Gastrocnemius medialis (tissue), 4 donors: Measurements from ENCODE around the gene MAN2C1. TPM values are rescaled to one million over a fixed set of nuclear protein-coding genes. Genes with fewer than 3 reads are reported as not detected.

Experiments
- ATAC-seq, 2 donors: fragments of 150-250 bp; one replicate each; pipeline ENCODE4 v1.9.1; 2016
- DNase-seq, 2 donors: peaks; one replicate each; pipeline ENCODE4 v3.0.0-alpha.2; 2019
- H3K27ac ChIP-seq, 4 donors: fragments of 200-600 bp; sonication (generic); 1 replicate in 1 of 4; 2 replicates in 3 of 4; pipeline ENCODE4 v1.5.1; 2016 to 2018; ENCODE audit warnings: mild to moderate bottlenecking in 2 of 4, moderate library complexity in 1 of 4
- H3K27me3 ChIP-seq, 3 donors: fragments of 200-600 bp; sonication (generic) in 2 of 3; 1 replicate in 1 of 3; 2 replicates in 2 of 3; pipeline versions ENCODE4 v1.5.1 to v1.6.0; 2016 to 2019; ENCODE audit warnings: mild to moderate bottlenecking in 1 of 3, moderate library complexity in 1 of 3
- H3K36me3 ChIP-seq, 2 donors: fragments of 200-600 bp; sonication (generic) in 1 of 2; one replicate each; pipeline ENCODE4 v1.5.1; 2017 to 2018
- H3K4me1 ChIP-seq, 2 donors: fragments of 200-600 bp; sonication (generic) in 1 of 2; one replicate each; pipeline ENCODE4 v1.5.1; 2016 to 2017; ENCODE audit warnings: mild to moderate bottlenecking in 2 of 2
- H3K4me3 ChIP-seq, 4 donors: fragments of 200-600 bp; sonication (generic) in 3 of 4; 1 replicate in 1 of 4; 2 replicates in 3 of 4; pipeline ENCODE4 v1.5.1; 2016 to 2019; ENCODE audit warnings: mild to moderate bottlenecking in 2 of 4
- H3K9me3 ChIP-seq, 3 donors: fragments of 200-600 bp; sonication (generic) in 2 of 3; 1 replicate in 1 of 3; 2 replicates in 2 of 3; pipeline ENCODE4 v1.5.1; 2016 to 2019
- POLR2A ChIP-seq, 2 donors: fragments of 450-650 bp; IDR thresholded peaks; one replicate each; pipeline ENCODE4 v1.6.1; 2017; ENCODE audit warnings: antibody characterized with exemption in 2 of 2, mild to moderate bottlenecking in 2 of 2, moderate library complexity in 2 of 2
- in situ Hi-C, 4 donors: fragments of 200-750 bp; cut with MboI; loops; one replicate each; pipeline versions ENCODE4 v1.15.0 to v1.8.0; 2017; ENCODE audit warnings: low sequenced_read_pairs in 4 of 4
- intact Hi-C: fragments of 100-400 bp; cut with DNase I; formaldehyde crosslinking; loops from one replicate; pipeline ENCODE4 v1.15.1; 2023; ENCODE audit warnings: low total_unique reads
- total RNA-seq, 4 donors: library from RNA; depleted of rRNA; stranded (reverse); fragments of >200 nt; gene quantifications; one replicate each; pipeline versions ENCODE4 v1.1.0 to v1.2.3, GENCODE V29; 2016
- TF ChIP-seq, protein P1 (sequence below), 5 experiments: fragments of 450-650 bp in 3 of 5; fragments of 200-600 bp in 2 of 5; sonication (generic) in 2 of 5; IDR thresholded peaks in 4 of 5; conservative IDR thresholded peaks in 1 of 5; 1 replicate in 4 of 5; 2 replicates in 1 of 5; pipeline ENCODE4 v1.5.1; 2016 to 2019; ENCODE audit warnings: antibody characterized with exemption in 5 of 5, mild to moderate bottlenecking in 3 of 5, moderate library complexity in 3 of 5

MAN2C1 gene
- total RNA-seq = 100 to 1,000 TPM in 1 of 4 donors, 10 to 100 TPM in 3; 38.9 to 116 (median 62.8) TPM

DNA sequence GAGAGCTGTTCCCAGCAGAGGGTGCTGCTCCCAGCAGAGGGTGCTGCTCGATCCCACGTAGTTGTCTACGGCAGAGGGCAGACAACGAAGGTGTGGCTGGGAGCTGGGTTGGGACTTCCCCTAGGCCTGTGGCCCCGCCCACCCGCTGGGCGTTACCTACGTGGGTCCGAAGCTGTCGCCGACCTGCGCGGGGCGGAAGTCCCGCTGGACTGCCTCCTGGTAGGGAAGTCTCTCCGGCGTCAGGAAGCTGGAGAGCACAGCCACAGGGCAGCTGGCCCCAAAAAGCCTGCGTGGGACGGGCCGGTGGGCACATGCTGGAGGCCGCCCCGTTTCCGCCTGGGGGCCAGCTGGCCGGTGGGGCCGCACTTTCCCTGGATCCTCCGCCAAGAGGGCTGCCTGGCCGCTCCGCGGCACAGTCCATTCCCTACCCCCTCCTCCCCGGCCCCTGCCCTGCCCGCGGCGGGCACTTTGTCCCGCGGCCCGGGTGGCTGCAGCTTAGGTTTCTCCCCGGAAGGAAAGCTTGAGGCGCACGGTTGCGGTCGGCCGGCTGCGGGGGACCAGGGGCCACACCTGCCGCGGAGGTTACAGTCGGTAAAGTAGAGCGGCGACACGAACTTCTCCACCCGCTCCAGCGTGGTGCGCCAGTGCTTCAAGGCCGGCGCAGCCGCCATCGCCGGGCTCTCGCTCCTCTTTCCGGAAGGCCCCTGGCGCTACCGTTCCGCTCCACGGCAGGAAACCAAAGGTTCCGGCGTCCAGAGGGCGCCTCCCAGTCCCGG is at the start of gene MAN2C1:
MAN2C1 (minus strand) TSS at position 695 of the 776 bp plus-strand sequence; CDS start at position 671, 24 bp downstream.
- intact Hi-C loops = loop anchor here (1.0 to 5.0 kb wide), 5 partner anchors 32 to 434 kb away; partner anchors contain the start of genes COMMD4, IMP3 and SNUPN
- in situ Hi-C loops = loop anchor here in 2 of 4 donors (25.0 kb wide), 1 partner anchor 269 kb away; the partner anchor contains the start of genes IMP3 (in 2 of the 2), SNUPN (in 2 of the 2) and SNX33 (in 2 of the 2)
- H3K9me3 ChIP-seq = no peaks in the 10 kb centered on the region

DNA sequence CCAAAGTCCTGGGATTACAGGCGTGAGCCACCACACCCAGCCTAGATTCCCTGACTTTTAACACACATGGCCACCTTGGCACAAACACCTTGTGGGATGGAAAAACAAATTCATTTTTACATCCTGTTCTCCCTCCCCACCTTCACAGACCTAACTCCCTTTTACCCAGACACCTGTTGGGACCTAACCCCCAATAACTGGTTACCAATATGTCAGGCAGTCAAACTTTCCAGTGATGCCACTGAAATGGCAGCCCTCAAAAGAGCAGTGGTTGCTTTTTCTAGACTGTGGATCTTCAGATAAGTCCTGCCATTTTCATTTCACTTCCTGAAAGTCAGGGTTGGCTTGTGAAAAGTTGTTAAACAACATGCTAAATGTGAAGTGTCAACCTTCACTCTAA is 48.2 kb upstream of the MAN2C1 start:
- in situ Hi-C loops (no loop called here), intact Hi-C loops (no loop called here)
- TF ChIP-seq, protein P1, sequence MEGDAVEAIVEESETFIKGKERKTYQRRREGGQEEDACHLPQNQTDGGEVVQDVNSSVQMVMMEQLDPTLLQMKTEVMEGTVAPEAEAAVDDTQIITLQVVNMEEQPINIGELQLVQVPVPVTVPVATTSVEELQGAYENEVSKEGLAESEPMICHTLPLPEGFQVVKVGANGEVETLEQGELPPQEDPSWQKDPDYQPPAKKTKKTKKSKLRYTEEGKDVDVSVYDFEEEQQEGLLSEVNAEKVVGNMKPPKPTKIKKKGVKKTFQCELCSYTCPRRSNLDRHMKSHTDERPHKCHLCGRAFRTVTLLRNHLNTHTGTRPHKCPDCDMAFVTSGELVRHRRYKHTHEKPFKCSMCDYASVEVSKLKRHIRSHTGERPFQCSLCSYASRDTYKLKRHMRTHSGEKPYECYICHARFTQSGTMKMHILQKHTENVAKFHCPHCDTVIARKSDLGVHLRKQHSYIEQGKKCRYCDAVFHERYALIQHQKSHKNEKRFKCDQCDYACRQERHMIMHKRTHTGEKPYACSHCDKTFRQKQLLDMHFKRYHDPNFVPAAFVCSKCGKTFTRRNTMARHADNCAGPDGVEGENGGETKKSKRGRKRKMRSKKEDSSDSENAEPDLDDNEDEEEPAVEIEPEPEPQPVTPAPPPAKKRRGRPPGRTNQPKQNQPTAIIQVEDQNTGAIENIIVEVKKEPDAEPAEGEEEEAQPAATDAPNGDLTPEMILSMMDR (IDR thresholded peaks at IDR 0.05 in 4 of 5, conservative IDR thresholded peaks at IDR 0.05 in 1 of 5) = no peak
- DNase-seq (no peak), ATAC-seq (no peak)
- Histone ChIP-seq H3K27me3 (no peaks in the 10 kb centered on the region), H3K36me3 (peaks cover 0 to 51% of the 10 kb centered on the region in 2 donors), H3K9me3 (no peaks in the 10 kb centered on the region), H3K4me1 (no peaks in the 10 kb centered on the region), H3K27ac (no peak overlapping the region), H3K4me3 (no peak overlapping the region)

More for the DNA sequence above, at the start of gene MAN2C1:
- Histone ChIP-seq H3K27me3 (no peaks in the 10 kb centered on the region), H3K4me1 (peaks cover 18 to 19% of the 10 kb centered on the region in 2 donors), H3K36me3 (peaks cover 0 to 59% of the 10 kb centered on the region in 2 donors), H3K27ac (peak within 1 kb of the TSS; percentile 96 to 100 (median 98)), H3K4me3 (peak within 1 kb of the TSS; percentile 87 to 99 (median 96))
- peak; percentile 89 to 93 for ATAC-seq
- peak; percentile 92 to 97 for DNase-seq
- peak; percentile 86 to 89 for TF ChIP-seq POLR2A (IDR thresholded peaks at IDR 0.05)
- TF ChIP-seq, protein P1 (IDR thresholded peaks at IDR 0.05 in 4 of 5, conservative IDR thresholded peaks at IDR 0.05 in 1 of 5) = peak in 3 of 5 experiments; percentile 72 to 81 (median 80)

GRCh38 chr15:75410196-75410595 is 41.8 kb upstream of the MAN2C1 start:
- DNase-seq (no peak), ATAC-seq (no peak)
- H3K9me3 ChIP-seq = no peaks in the 10 kb centered on the region
- no peaks in the 10 kb centered on the region for H3K4me1 ChIP-seq
- no peak overlapping the region for H3K27ac ChIP-seq
- intact Hi-C loops = no loop called here
- peaks cover 2 to 85% of the 10 kb centered on the region in 2 donors for H3K36me3 ChIP-seq
- TF ChIP-seq, protein P1 (IDR thresholded peaks at IDR 0.05 in 4 of 5, conservative IDR thresholded peaks at IDR 0.05 in 1 of 5) = no peak
- no peak for TF ChIP-seq POLR2A (IDR thresholded peaks at IDR 0.05)
- in situ Hi-C loops = no loop called here
- no peak overlapping the region for H3K4me3 ChIP-seq
- no peaks in the 10 kb centered on the region for H3K27me3 ChIP-seq

DNA sequence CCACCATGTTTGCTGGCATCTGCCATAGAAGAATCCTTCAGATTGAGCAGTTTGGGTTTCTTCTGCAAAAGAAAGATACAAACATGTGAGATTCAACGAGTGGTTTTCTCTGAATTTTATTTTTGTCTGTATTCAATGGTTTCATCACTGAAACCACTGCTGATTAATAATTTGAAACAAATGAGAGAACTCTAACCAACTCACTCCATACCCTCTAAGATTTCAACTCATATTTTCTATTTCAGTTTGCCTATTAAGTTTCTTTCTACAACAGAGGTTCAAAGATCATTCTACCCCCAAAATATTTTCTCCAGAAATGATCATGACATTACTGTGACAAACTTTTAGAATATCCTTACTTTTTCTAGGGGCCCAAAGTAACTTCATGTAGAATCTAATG is 38.7 kb upstream of the MAN2C1 start:
- TF ChIP-seq, protein P1 (IDR thresholded peaks at IDR 0.05 in 4 of 5, conservative IDR thresholded peaks at IDR 0.05 in 1 of 5) = no peak
- TF ChIP-seq POLR2A (IDR thresholded peaks at IDR 0.05) = no peak

More for the DNA sequence above, 38.7 kb upstream of the MAN2C1 start:
- in situ Hi-C loops = no loop called here
- H3K36me3 ChIP-seq = peaks cover 2 to 94% of the 10 kb centered on the region in 2 donors
- no peak overlapping the region for H3K27ac ChIP-seq
- H3K27me3 ChIP-seq = no peaks in the 10 kb centered on the region
- intact Hi-C loops = no loop called here
- no peaks in the 10 kb centered on the region for H3K9me3 ChIP-seq
- H3K4me3 ChIP-seq = no peak overlapping the region
- DNase-seq = no peak
- ATAC-seq = no peak
- H3K4me1 ChIP-seq = no peaks in the 10 kb centered on the region
